Fibroblast of mammary gland (primary cell): ENCODE measurements around the gene PDCL3.

Experiments used
- DNase-seq: peaks from one replicate; pipeline ENCODE4 v3.0.0-alpha.2; 2010; ENCODE audit warnings: low read depth
- H3K4me3 ChIP-seq: 2 replicates; pipeline ENCODE4 v1.5.1; 2011; ENCODE audit warnings: low read depth, mild to moderate bottlenecking, low read length, moderate library complexity; ENCODE audit not compliant: control insufficient read depth
- CTCF ChIP-seq: conservative IDR thresholded peaks from 2 replicates; pipeline ENCODE4 v1.5.1; 2011; ENCODE audit warnings: low read depth, low read length, inconsistent platforms; ENCODE audit not compliant: control insufficient read depth, insufficient read depth

Gene PDCL3

GRCh38 chr2:100524331-100524730 lies 38.5 kb upstream of the PDCL3 start:
- peak; percentile 29 for DNase-seq
- no peak overlapping the region for H3K4me3 ChIP-seq
- TF ChIP-seq CTCF: no peak

- H3K4me3 ChIP-seq: no peak overlapping the region
- TF ChIP-seq CTCF: no peak
- no peak for DNase-seq
These were observed 35.9 kb upstream of the PDCL3 start for GRCh38 chr2:100526868-100527267.

GRCh38 chr2:100527440-100528015 lies 35.3 kb upstream of the PDCL3 start:
- no peak for TF ChIP-seq CTCF
- DNase-seq: no peak

GRCh38 chr2:100529176-100529575 lies 33.6 kb upstream of the PDCL3 start:
- DNase-seq: no peak
- TF ChIP-seq CTCF: no peak
- no peak overlapping the region for H3K4me3 ChIP-seq

More at GRCh38 chr2:100527440-100528015, 35.3 kb upstream of the PDCL3 start:
- no peak overlapping the region for H3K4me3 ChIP-seq

- TF ChIP-seq CTCF: no peak
- DNase-seq: peak; percentile 12
- no peak overlapping the region for H3K4me3 ChIP-seq
These were observed 32.9 kb upstream of the PDCL3 start for GRCh38 chr2:100529900-100530299.

- no peak for TF ChIP-seq CTCF
These were observed 26.9 kb upstream of the PDCL3 start for GRCh38 chr2:100535855-100536254.

GRCh38 chr2:100537918-100538317 lies 24.9 kb upstream of the PDCL3 start:
- H3K4me3 ChIP-seq: no peak overlapping the region
- DNase-seq: no peak
- no peak for TF ChIP-seq CTCF

More at GRCh38 chr2:100535855-100536254, 26.9 kb upstream of the PDCL3 start:
- no peak for DNase-seq
- H3K4me3 ChIP-seq: no peak overlapping the region
